ENCODE data around the gene CEACAM5.

CEACAM5 gene

DNA sequence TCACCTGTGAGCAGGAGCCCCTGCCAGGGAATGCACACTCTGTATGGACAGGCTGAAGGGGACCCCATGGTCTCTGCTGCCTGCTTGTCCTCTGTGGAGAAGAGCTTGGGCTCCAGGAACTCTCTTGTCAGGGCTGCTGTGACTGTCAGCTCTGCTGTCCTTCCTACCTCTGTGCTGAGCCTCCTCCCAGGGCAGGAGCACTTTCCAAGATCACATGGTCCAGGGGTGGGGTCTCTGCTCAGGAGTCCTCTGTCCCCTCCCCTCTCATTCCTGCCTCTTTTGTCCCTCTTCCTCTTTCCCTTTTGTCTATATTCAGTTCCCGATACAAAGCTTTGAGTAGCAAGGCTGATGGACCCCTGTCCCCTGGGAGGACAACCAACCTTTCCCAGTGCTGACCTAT is 20.3 kb upstream of the CEACAM5 start, which contains the start of gene CEACAM7:
Gene CEACAM7 (minus strand): TSS at position 173 of the 400 bp plus-strand sequence. CDS start 105 bp downstream, at position 68.
- TF ChIP-seq, protein P1, sequence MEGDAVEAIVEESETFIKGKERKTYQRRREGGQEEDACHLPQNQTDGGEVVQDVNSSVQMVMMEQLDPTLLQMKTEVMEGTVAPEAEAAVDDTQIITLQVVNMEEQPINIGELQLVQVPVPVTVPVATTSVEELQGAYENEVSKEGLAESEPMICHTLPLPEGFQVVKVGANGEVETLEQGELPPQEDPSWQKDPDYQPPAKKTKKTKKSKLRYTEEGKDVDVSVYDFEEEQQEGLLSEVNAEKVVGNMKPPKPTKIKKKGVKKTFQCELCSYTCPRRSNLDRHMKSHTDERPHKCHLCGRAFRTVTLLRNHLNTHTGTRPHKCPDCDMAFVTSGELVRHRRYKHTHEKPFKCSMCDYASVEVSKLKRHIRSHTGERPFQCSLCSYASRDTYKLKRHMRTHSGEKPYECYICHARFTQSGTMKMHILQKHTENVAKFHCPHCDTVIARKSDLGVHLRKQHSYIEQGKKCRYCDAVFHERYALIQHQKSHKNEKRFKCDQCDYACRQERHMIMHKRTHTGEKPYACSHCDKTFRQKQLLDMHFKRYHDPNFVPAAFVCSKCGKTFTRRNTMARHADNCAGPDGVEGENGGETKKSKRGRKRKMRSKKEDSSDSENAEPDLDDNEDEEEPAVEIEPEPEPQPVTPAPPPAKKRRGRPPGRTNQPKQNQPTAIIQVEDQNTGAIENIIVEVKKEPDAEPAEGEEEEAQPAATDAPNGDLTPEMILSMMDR (IDR thresholded peaks at IDR 0.05), result no peak
- no peak for TF ChIP-seq ZFX (IDR thresholded peaks at IDR 0.05; ENCODE audit: borderline replicate concordance)
- no peak within 1 kb of the TSS for H3K27ac ChIP-seq

DNA sequence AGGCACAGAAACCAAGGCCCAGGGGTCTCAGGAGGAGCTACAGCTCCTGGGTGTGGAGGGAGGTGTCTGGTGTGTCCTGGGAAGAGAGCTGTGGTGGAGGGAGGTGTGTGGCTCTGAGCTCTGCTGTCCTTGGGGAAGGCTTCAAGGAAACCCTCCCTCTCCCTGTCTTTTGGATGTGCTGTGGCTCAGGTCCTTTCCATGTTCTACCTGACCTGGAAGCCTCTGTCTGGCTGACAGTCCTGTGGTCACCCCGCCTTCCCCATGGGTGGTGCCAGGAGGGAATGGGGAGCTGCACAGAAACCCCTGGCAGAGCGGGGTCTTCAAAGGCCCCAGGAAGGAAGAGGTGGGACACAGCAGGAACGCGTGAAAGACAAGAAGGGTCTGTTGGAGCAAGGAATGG is 19.7 kb upstream of the CEACAM5 start:
- TF ChIP-seq ZFX (IDR thresholded peaks at IDR 0.05; ENCODE audit: borderline replicate concordance), result no peak
- TF ChIP-seq, protein P1 (IDR thresholded peaks at IDR 0.05), result no peak
- H3K27ac ChIP-seq, result no peak overlapping the region

DNA sequence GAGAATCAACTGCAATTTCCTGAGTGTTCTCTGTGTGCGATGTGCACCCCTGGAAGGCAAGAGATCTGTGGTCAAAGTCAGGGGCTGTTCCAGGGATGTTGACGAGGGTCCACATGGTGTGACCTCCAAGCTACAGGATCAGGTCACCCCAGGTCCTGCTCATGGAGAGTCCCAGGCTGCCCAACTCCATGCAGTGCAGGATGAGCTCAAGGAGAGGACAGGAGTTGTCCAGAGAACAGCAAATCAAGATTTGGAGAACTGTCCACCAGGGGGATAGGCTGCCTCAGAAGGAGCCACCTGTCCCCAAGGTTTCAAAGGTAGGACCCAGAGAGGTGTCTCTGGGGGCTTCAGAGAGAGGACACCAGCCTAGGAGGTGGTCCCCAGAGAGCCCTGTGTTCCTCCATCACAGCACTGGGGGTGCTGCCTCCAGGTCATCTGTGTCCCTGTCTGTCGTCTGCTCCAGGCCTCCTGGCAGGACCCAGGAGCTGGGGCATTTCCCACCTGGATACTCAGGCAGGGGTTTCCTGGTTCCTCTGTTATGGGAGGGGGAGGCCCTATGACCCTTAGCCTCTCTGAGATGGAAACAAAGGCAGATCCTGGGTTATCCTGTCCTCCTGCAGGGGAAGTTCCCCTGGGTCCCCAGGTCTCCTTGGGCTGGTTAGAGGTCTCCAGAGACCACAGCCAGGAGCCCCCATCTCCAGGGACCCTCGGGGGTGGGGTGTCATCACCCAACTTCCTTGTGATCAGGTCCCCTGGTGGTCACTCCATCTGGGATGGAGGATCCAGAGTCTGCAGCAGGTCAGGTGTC is 18.2 kb upstream of the CEACAM5 start:
- TF ChIP-seq, protein P1 (IDR thresholded peaks at IDR 0.05), result no peak
- no peak for TF ChIP-seq ZFX (IDR thresholded peaks at IDR 0.05; ENCODE audit: borderline replicate concordance)

DNA sequence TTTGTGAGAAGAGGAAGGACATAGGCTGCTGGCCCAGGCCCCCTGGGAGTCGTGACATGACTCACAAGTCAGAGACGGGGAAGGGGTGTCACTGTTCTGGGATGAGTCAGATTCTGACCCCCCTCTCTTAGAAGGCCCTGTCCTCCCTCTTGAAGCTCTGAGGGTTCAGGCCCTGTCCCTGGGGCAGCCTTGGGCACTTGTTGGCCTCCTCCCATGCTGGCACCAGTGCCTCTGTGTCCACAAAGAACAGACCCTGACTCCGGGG is 17.7 kb upstream of the CEACAM5 start:
- no peak overlapping the region for H3K27ac ChIP-seq
- TF ChIP-seq ZFX (IDR thresholded peaks at IDR 0.05; ENCODE audit: borderline replicate concordance), result no peak
- TF ChIP-seq, protein P1 (IDR thresholded peaks at IDR 0.05), result no peak

More for the DNA sequence above, 18.2 kb upstream of the CEACAM5 start:
- no peak overlapping the region for H3K27ac ChIP-seq

DNA sequence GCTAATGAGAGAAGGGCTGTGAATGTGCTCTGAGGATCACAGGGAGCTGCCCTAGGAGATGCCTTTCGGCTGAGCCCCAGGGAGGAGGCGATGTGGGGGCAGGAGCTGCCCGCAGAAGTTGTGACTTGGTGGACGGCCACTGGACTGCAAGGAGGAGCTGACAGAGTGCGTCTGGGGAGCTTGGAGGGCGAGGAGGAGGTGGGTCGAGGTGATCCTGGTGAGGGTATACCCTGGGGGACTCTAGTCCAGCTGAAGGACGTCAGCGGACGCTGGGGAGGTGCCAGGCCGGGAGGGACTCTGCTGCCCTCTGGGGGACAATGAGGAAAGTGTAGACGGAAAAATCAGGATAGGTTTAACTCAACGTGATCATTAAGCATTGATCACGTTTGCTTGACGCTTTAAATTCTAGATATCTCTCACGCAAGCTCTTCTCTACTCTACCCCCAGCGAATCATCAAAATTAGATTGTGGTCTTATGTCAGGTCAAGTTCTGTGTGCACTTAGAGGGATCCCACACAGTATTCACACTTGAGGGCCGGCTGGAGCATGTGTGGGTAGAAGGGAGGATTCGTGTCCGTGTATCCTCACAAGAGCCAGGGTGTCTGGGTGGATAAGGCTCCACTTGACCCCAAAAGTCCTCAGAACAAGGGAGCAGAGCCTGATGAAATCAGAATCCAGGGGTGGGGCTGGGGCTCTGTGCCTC is 17.0 kb upstream of the CEACAM5 start:
- TF ChIP-seq, protein P1 (IDR thresholded peaks at IDR 0.05), result peak; percentile 93
- TF ChIP-seq ZFX (IDR thresholded peaks at IDR 0.05; ENCODE audit: borderline replicate concordance), result no peak
- H3K27ac ChIP-seq, result no peak overlapping the region

DNA sequence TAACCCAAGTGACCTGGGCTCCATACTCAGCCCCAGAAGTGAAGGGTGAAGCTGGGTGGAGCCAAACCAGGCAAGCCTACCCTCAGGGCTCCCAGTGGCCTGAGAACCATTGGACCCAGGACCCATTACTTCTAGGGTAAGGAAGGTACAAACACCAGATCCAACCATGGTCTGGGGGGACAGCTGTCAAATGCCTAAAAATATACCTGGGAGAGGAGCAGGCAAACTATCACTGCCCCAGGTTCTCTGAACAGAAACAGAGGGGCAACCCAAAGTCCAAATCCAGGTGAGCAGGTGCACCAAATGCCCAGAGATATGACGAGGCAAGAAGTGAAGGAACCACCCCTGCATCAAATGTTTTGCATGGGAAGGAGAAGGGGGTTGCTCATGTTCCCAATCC is 14.2 kb upstream of the CEACAM5 start:
- H3K27ac ChIP-seq, result no peak overlapping the region
- TF ChIP-seq, protein P1 (IDR thresholded peaks at IDR 0.05), result no peak
- TF ChIP-seq ZFX (IDR thresholded peaks at IDR 0.05; ENCODE audit: borderline replicate concordance), result no peak

Measured in 22Rv1 (cell line).